H1 (cell line): ENCODE data around the gene HIBCH. TPM values are rescaled to one million over a fixed set of nuclear protein-coding genes. Genes with fewer than 3 reads are reported as not detected.

ENCODE experiments used
- CTCF ChIA-PET: fragments of 300-600 bp; sonication (Branson Sonifier 250); formaldehyde crosslinking; loops from one replicate; lab custom pipeline; 2021; ENCODE audit not compliant: partially characterized antibody; lab: Charles Lee
- POLR2A ChIA-PET: fragments of 300-600 bp; sonication (Branson Sonifier 250); formaldehyde crosslinking; loops from one replicate; lab custom pipeline; 2021; ENCODE audit warnings: inconsistent platforms; ENCODE audit not compliant: partially characterized antibody; lab: Charles Lee
- DNase-seq, 2 experiments: peaks; one replicate each; pipeline versions ENCODE4 v3.0.0 to v3.0.0-alpha.2; 2010 to 2022; ENCODE audit warnings: low spot score in 2 of 2, low read depth in 1 of 2, mixed read lengths in 1 of 2
- FAIRE-seq: peaks from 2 replicates; lab custom pipeline; 2011; peaks lifted over from hg19 to GRCh38; lab: Jason Lieb, UNC
- H2AFZ ChIP-seq: 2 replicates; pipeline ENCODE4 v1.8.1; 2012; ENCODE audit warnings: low read length, inconsistent platforms
- H2AK5ac ChIP-seq: 2 replicates; pipeline ENCODE4 v1.6.1; 2013; ENCODE audit warnings: low read depth, low read length
- H2BK120ac ChIP-seq: replicated peaks from 2 replicates; pipeline ENCODE3; 2013; ENCODE audit warnings: low read depth, low read length, inconsistent platforms
- H2BK12ac ChIP-seq: 2 replicates; pipeline ENCODE4 v1.6.1; 2013; ENCODE audit warnings: low read depth, low read length
- H2BK15ac ChIP-seq: 2 replicates; pipeline ENCODE4 v1.6.1; 2013; ENCODE audit warnings: low read length
- H2BK20ac ChIP-seq: 2 replicates; pipeline ENCODE4 v1.6.1; 2013; ENCODE audit warnings: low read length
- H2BK5ac ChIP-seq: 2 replicates; pipeline ENCODE4 v1.6.1; 2013; ENCODE audit warnings: low read depth, low read length
- H3K14ac ChIP-seq: 2 replicates; pipeline ENCODE4 v1.6.1; 2013; ENCODE audit warnings: inconsistent platforms; ENCODE audit not compliant: insufficient read length
- H3K18ac ChIP-seq: 2 replicates; pipeline ENCODE4 v1.6.1; 2013; ENCODE audit warnings: low read length; ENCODE audit errors: extremely low read depth
- H3K23ac ChIP-seq: 2 replicates; pipeline ENCODE4 v1.6.1; 2013; ENCODE audit warnings: inconsistent platforms; ENCODE audit not compliant: insufficient read length
- H3K23me2 ChIP-seq: 2 replicates; pipeline ENCODE4 v1.6.1; 2013; ENCODE audit warnings: low read depth, low read length
- H3K27ac ChIP-seq: 2 replicates; pipeline ENCODE4 v1.6.1; 2011; ENCODE audit warnings: low read depth, low read length, inconsistent platforms
- H3K27me3 ChIP-seq, 4 experiments: replicated peaks in 1 of 4; 1 replicate in 1 of 4; 2 replicates in 3 of 4; pipeline versions ENCODE4 v1.6.1 to v1.8.1; 2011 to 2013; ENCODE audit warnings: low read length in 3 of 4, mild to moderate bottlenecking in 3 of 4, inconsistent platforms in 2 of 4, mixed read lengths in 2 of 4, moderate library complexity in 1 of 4; ENCODE audit not compliant: control insufficient read depth in 3 of 4, insufficient read depth in 3 of 4; ENCODE audit errors: extremely low read depth in 1 of 4
- H3K36me3 ChIP-seq, 4 experiments: 2 replicates each; pipeline versions ENCODE4 v1.6.1 to v1.8.1; 2011 to 2013; ENCODE audit warnings: mild to moderate bottlenecking in 4 of 4, low read length in 3 of 4, moderate library complexity in 2 of 4, control low read depth in 1 of 4, inconsistent platforms in 1 of 4; ENCODE audit not compliant: insufficient read depth in 4 of 4, control insufficient read depth in 2 of 4
- H3K4ac ChIP-seq: replicated peaks from 2 replicates; pipeline ENCODE3; 2013; ENCODE audit warnings: low read length, low read depth, mixed read lengths, inconsistent platforms; ENCODE audit not compliant: insufficient read length
- H3K4me1 ChIP-seq, 4 experiments: replicated peaks in 1 of 4; 1 replicate in 1 of 4; 2 replicates in 3 of 4; pipeline versions ENCODE4 v1.6.1 to v1.8.1; 2011 to 2013; ENCODE audit warnings: low read length in 3 of 4, inconsistent platforms in 2 of 4, mixed read lengths in 1 of 4; ENCODE audit not compliant: insufficient read depth in 4 of 4, control insufficient read depth in 3 of 4
- H3K4me2 ChIP-seq, 2 experiments: 2 replicates each; pipeline versions ENCODE4 v1.6.1 to v1.8.1; 2011 to 2013; ENCODE audit warnings: low read depth in 2 of 2, low read length in 2 of 2, control low read depth in 1 of 2, inconsistent platforms in 1 of 2, mild to moderate bottlenecking in 1 of 2; ENCODE audit not compliant: insufficient read depth in 1 of 2
- H3K4me3 ChIP-seq, 4 experiments: fragments of 200-600, 300-600 bp in 1 of 4; sonication (generic), shearing (Covaris generic), sonication (Bioruptor Twin) in 1 of 4; 2 replicates each; pipeline versions ENCODE4 v1.5.1 to v1.8.1; 2011 to 2016; ENCODE audit warnings: low read length in 4 of 4, low read depth in 3 of 4, control low read depth in 2 of 4, inconsistent platforms in 2 of 4, mild to moderate bottlenecking in 2 of 4, mixed read lengths in 1 of 4, moderate library complexity in 1 of 4; ENCODE audit not compliant: insufficient read depth in 2 of 4; ENCODE audit errors: extremely low read depth in 1 of 4
- H3K56ac ChIP-seq: replicated peaks from 2 replicates; pipeline ENCODE3; 2013; ENCODE audit warnings: low read depth, mild to moderate bottlenecking, mixed read lengths, low read length, inconsistent platforms; ENCODE audit not compliant: insufficient read length
- H3K79me1 ChIP-seq: 2 replicates; pipeline ENCODE4 v1.6.1; 2013; ENCODE audit warnings: low read depth, low read length, control low read depth
- H3K79me2 ChIP-seq, 2 experiments: 2 replicates each; pipeline versions ENCODE4 v1.6.1 to v1.8.1; 2012 to 2013; ENCODE audit warnings: low read length in 2 of 2, mild to moderate bottlenecking in 2 of 2, inconsistent platforms in 1 of 2; ENCODE audit not compliant: insufficient read depth in 2 of 2, control insufficient read depth in 1 of 2
- H3K9ac ChIP-seq, 4 experiments: replicated peaks in 1 of 4; 1 replicate in 1 of 4; 2 replicates in 3 of 4; pipeline versions ENCODE4 v1.6.1 to v1.8.1; 2011 to 2013; ENCODE audit warnings: low read depth in 3 of 4, low read length in 3 of 4, control low read depth in 2 of 4, mild to moderate bottlenecking in 2 of 4, moderate library complexity in 2 of 4, inconsistent platforms in 1 of 4; ENCODE audit errors: extremely low read depth in 1 of 4
- H3K9me3 ChIP-seq, 2 experiments: 2 replicates each; pipeline versions ENCODE4 v1.6.1 to v1.8.1; 2012 to 2013; ENCODE audit warnings: mild to moderate bottlenecking in 2 of 2, moderate library complexity in 2 of 2, control low read depth in 1 of 2, inconsistent platforms in 1 of 2, low read depth in 1 of 2, low read length in 1 of 2, mixed read lengths in 1 of 2; ENCODE audit not compliant: insufficient read depth in 2 of 2
- H4K20me1 ChIP-seq, 2 experiments: replicated peaks in 1 of 2; 2 replicates each; pipeline versions ENCODE3 to v1.8.1; 2011 to 2013; ENCODE audit warnings: inconsistent platforms in 2 of 2, low read length in 2 of 2, mild to moderate bottlenecking in 1 of 2; ENCODE audit not compliant: insufficient read depth in 2 of 2, control insufficient read depth in 1 of 2
- H4K5ac ChIP-seq: 2 replicates; pipeline ENCODE4 v1.6.1; 2013; ENCODE audit warnings: low read length, low read depth, mixed read lengths, inconsistent platforms; ENCODE audit not compliant: insufficient read length
- H4K8ac ChIP-seq: 2 replicates; pipeline ENCODE4 v1.8.0; 2013; ENCODE audit warnings: mild to moderate bottlenecking, moderate library complexity, low read length, inconsistent platforms; ENCODE audit not compliant: insufficient read depth; ENCODE audit errors: extremely low read depth
- H4K91ac ChIP-seq: replicated peaks from 2 replicates; pipeline ENCODE3; 2013; ENCODE audit warnings: low read length, mixed read lengths, inconsistent platforms; ENCODE audit not compliant: insufficient read length
- CBX5 ChIP-seq: fragments of 300-800, 300-1000 bp; sonication (generic); IDR thresholded peaks from 2 replicates; pipeline ENCODE4 v1.7.1; 2016; ENCODE audit warnings: antibody characterized with exemption, low read length, low read depth
- CBX8 ChIP-seq: fragments of 300-800, 300-1000 bp; sonication (generic); IDR thresholded peaks from 2 replicates; pipeline ENCODE4 v1.7.1; 2016; ENCODE audit warnings: low read depth, low read length, borderline replicate concordance
- EP300 ChIP-seq, 2 experiments: IDR thresholded peaks; 1 replicate in 1 of 2; 2 replicates in 1 of 2; pipeline ENCODE4 v1.6.1; 2011 to 2012; ENCODE audit warnings: low read depth in 2 of 2, low read length in 2 of 2, mild to moderate bottlenecking in 2 of 2, borderline replicate concordance in 1 of 2, inconsistent platforms in 1 of 2, moderate library complexity in 1 of 2
- FOSL1 ChIP-seq: IDR thresholded peaks from 2 replicates; pipeline ENCODE4 v1.6.1; 2011; ENCODE audit warnings: mild to moderate bottlenecking, low read depth, low read length, moderate library complexity; ENCODE audit not compliant: insufficient read depth
- HDAC2 ChIP-seq, 2 experiments: fragments of 300-600 bp in 1 of 2; sonication (generic) in 1 of 2; IDR thresholded peaks; 2 replicates each; pipeline ENCODE4 v1.6.1; 2011 to 2012; ENCODE audit warnings: low read depth in 2 of 2, low read length in 2 of 2, mild to moderate bottlenecking in 2 of 2, moderate library complexity in 2 of 2, borderline replicate concordance in 1 of 2, inconsistent platforms in 1 of 2
- KDM1A ChIP-seq: fragments of 200-600, 300-600 bp; sonication (generic); IDR thresholded peaks from 2 replicates; pipeline ENCODE4 v1.7.1; 2016; ENCODE audit warnings: mild to moderate bottlenecking, low read length, borderline replicate concordance
- POU5F1 ChIP-seq: IDR thresholded peaks from 2 replicates; pipeline ENCODE4 v1.6.1; 2011; ENCODE audit warnings: low read depth, mild to moderate bottlenecking, low read length, moderate library complexity
- RXRA ChIP-seq: IDR thresholded peaks from 2 replicates; pipeline ENCODE4 v1.6.1; 2011; ENCODE audit warnings: low read depth, mild to moderate bottlenecking, low read length, moderate library complexity; ENCODE audit not compliant: insufficient read depth
- SIN3A ChIP-seq, 2 experiments: IDR thresholded peaks in 1 of 2; conservative IDR thresholded peaks in 1 of 2; 2 replicates each; pipeline ENCODE4 v1.6.1; 2011 to 2012; ENCODE audit warnings: low read length in 2 of 2, improper control_type of control experiment in 1 of 2, low read depth in 1 of 2, mild to moderate bottlenecking in 1 of 2
- SIRT6 ChIP-seq: IDR thresholded peaks from one replicate; pipeline ENCODE4 v1.7.1; 2012; ENCODE audit warnings: low read length, inconsistent platforms
- SP1 ChIP-seq: IDR thresholded peaks from 2 replicates; pipeline ENCODE4 v1.6.1; 2011; ENCODE audit warnings: low read depth, low read length
- TAF1 ChIP-seq: IDR thresholded peaks from 2 replicates; pipeline ENCODE4 v1.6.1; 2011; ENCODE audit warnings: mild to moderate bottlenecking, low read depth, low read length
- TAF7 ChIP-seq: optimal IDR thresholded peaks from 2 replicates; pipeline ENCODE3; 2011; ENCODE audit warnings: low read depth, mild to moderate bottlenecking, inconsistent platforms, low read length, moderate library complexity, borderline replicate concordance
- TEAD4 ChIP-seq: IDR thresholded peaks from 2 replicates; pipeline ENCODE4 v1.6.1; 2012; ENCODE audit warnings: low read depth, low read length, inconsistent platforms, mixed read lengths
- polyA plus RNA-seq, 7 experiments: library from polyadenylated mRNA; depleted of rRNA in 3 of 7; stranded (reverse) in 5 of 7; unstranded in 2 of 7; fragments of >200 nt in 5 of 7; fragments of 200-250 nt in 2 of 7; gene quantifications; 1 replicate in 5 of 7; 2 replicates in 1 of 7; 4 replicates in 1 of 7; pipeline versions ENCODE4 v1.2.1 to v1.2.3, GENCODE V29; 2011 to 2013; ENCODE audit warnings: missing spikeins in 2 of 7, mixed read lengths in 2 of 7
- total RNA-seq: library from RNA; stranded (reverse); fragmentation: NEBNext Ultra II Directional; extraction: Animal tissue kit (Norgen Biotek cat#: 25700); gene quantifications from 2 replicates; pipeline ENCODE4 v1.2.1, GENCODE V29; 2021

HIBCH gene
- total and polyA plus RNA-seq, 2 of the 8 experiments (the other 6 are each of a cell fraction or from before 2014, with no cell fraction given), result 7.5 to 31.8 TPM

- Histone ChIP-seq H3K56ac (no peak overlapping the region), H2BK20ac (no peak overlapping the region), H3K79me1 (no peaks in the 10 kb centered on the region), H4K20me1 (no peaks in the 10 kb centered on the region), H3K4me2 (no peak overlapping the region), H3K79me2 (no peaks in the 10 kb centered on the region), H2AFZ (no peak overlapping the region), H3K9ac (no peak overlapping the region; a peak in 1 of 7 replicates), H3K4me3 (no peak overlapping the region), H3K27me3 (no peaks in the 10 kb centered on the region), H2BK5ac (no peak overlapping the region), H3K23me2 (no peaks in the 10 kb centered on the region), H3K4me1 (no peaks in the 10 kb centered on the region), H3K27ac (no peak overlapping the region), H2AK5ac (no peak overlapping the region), H3K4ac (no peak overlapping the region), H3K14ac (no peak overlapping the region), H3K9me3 (no peaks in the 10 kb centered on the region), H3K23ac (no peak overlapping the region), H3K36me3 (no peaks in the 10 kb centered on the region), H4K91ac (no peak overlapping the region), H2BK12ac (no peak overlapping the region), H4K5ac (no peak overlapping the region), H3K18ac (no peak overlapping the region), H2BK15ac (no peak overlapping the region), H2BK120ac (no peak overlapping the region), H4K8ac (no peak overlapping the region)
- ChIA-PET CTCF (interaction anchor here (1.4 kb wide), 1 partner anchor 9 kb away, joined by 4 read pairs; no protein-coding TSS in a partner anchor), POLR2A (no interaction called here)
- DNase-seq (no peak), FAIRE-seq (no peak)
- TF ChIP-seq CBX5 (no peak), CBX8 (no peak), FOSL1 (no peak), TAF7 (no peak), TAF1 (no peak), HDAC2 (IDR thresholded peaks at IDR 0.05; ENCODE audit: borderline replicate concordance in 1 of 2, low read depth in 2 of 2, low read length in 2 of 2) (no peak), POU5F1 (no peak), EP300 (IDR thresholded peaks at IDR 0.05; ENCODE audit: borderline replicate concordance in 1 of 2, low read depth in 2 of 2, low read length in 2 of 2) (no peak), SP1 (no peak), SIN3A (conservative IDR thresholded peaks at IDR 0.05 in 1 of 2, IDR thresholded peaks at IDR 0.05 in 1 of 2; ENCODE audit: low read depth in 1 of 2, low read length in 2 of 2) (no peak), KDM1A (no peak), SIRT6 (no peak), TEAD4 (no peak), RXRA (no peak)
These were observed 30.7 kb upstream of the HIBCH start for GRCh38 chr2:190350371-190350770.
